GM21360 (cell line): ENCODE data around the gene COX20.
"Not testable (repeated sequence)": the region's sequence is repeated elsewhere in the genome, so short reads cannot be mapped to it uniquely, and the experiment has no call there.

Source experiments
- ATAC-seq: cut with Tn5 transposase; IDR thresholded peaks from one replicate; pipeline ENCODE4 v1.9.1; 2021; ENCODE audit warnings: mild to moderate bottlenecking, moderate library complexity; ENCODE audit not compliant: unreplicated experiment

Gene COX20, protein sequence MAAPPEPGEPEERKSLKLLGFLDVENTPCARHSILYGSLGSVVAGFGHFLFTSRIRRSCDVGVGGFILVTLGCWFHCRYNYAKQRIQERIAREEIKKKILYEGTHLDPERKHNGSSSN

GRCh38 chr1:244835276-244836134 lies at the start of gene COX20:
TSS of gene COX20 (plus strand) at chr1:244835658. CDS start at chr1:244835715, 57 bp downstream.
- ATAC-seq = peak; percentile 51

DNA sequence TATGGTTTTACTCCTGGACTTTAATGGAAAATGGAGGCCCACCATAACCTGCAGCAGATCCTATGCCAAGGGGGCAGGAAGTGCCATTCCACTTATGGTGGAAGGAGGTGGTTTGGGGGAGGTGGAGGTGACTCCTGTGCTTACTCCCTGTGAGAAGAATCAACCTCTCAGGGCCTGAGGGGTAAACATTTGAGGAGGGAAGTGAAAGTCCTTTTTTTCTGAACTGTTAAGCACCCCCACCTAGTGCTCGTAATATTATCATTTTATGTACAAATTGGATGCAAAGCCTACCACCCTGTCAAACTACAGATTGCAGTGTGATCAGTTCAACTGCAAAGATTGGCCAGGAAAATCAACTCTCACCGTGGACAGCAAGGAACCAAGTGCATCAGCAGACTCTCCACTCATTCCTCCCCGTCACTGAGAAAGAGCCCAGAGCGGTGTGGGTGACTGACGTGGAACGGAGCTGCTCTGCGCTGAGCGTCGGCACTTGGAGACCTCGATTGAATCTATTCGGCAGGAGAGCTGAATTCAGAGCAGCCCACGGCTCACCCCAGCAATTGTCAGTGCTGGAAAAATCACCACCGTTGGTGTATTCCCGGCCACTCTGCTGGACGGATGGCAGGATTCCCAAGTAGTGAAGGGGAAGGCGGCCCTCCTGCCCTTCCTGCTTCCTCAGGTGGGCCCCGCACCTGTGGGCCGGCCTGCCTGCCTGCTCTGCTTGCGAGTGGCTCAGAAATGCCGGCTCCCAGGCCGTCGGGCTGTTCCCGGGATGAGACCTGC lies 46.8 kb upstream of the COX20 start:
- no peak for ATAC-seq

DNA sequence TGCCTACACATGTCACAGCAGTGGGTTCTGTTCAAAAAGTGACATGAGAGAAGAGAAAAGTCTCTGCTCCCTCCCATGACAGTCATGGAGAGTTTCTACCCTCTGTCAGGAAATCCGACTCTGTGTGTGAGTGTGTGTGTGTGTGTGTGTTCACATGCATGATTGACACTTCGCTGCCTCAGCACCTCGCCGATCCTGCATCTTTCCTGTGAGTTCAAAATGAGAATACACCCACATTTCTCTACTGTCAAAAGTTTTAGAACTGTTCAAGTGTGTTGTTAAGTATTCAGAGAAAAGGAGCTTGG lies 46.2 kb upstream of the COX20 start:
- no peak for ATAC-seq

DNA sequence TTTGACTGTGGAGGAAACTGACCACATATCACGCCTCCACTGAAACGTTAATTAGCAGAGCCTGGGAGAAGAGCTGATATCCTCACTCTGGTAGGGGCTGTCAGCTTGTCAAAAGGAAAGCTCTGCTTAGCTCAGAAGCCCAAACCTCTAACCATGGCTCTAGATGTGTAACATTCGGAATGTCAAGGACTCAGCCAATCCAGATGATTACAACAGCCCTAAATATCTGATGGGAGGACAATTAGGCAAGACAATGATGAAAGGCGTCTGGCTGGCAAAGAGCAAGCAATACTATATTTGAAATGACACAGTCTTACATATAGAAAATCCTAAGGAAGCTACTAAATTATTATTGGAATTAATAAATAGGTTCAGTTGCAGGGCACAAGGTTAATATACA lies 45.7 kb upstream of the COX20 start:
- ATAC-seq = no peak

DNA sequence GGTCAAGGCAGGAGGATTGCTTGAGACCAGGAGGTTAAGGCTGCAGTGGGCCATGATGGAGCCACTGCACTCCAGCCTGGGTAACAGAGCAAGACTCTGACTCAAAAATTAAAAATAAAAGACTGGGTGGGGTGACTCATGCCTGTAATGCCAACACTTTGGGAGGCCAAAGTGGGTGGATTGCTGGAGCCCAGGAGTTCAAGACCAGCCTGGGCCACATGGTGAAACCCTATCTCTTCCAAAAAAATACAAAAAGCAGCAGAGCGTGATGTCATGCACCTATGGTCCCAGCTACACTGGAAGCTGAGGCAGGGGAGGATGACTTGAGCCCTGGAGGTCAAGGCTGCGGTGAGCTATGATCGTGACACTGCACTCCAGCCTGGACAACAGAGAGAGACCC lies 44.4 kb upstream of the COX20 start:
- no peak for ATAC-seq

- ATAC-seq = no peak
These were observed 43.1 kb upstream of the COX20 start for GRCh38 chr1:244792188-244792850.

- no peak for ATAC-seq
These were observed 41.4 kb upstream of the COX20 start for GRCh38 chr1:244794071-244794470.

DNA sequence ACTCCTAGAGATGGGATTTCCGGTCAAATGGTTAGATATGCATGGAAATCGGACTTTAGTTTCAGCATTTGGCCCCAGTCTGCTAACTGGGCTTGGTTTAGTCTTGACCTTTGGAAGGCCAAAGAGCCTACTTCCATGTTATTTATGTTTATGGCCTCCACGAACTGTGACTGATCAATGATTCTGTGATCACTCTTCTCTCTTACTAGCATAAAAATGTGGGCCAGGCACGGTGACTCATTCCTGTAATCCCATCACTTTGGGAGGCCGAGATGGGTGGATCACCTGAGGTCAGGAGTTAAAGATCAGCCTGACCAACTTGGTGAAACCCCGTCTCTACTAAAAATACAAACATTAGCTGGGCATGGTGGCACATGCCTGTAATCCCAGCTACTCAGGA lies 40.9 kb upstream of the COX20 start:
- not testable (repeated sequence) for ATAC-seq

DNA sequence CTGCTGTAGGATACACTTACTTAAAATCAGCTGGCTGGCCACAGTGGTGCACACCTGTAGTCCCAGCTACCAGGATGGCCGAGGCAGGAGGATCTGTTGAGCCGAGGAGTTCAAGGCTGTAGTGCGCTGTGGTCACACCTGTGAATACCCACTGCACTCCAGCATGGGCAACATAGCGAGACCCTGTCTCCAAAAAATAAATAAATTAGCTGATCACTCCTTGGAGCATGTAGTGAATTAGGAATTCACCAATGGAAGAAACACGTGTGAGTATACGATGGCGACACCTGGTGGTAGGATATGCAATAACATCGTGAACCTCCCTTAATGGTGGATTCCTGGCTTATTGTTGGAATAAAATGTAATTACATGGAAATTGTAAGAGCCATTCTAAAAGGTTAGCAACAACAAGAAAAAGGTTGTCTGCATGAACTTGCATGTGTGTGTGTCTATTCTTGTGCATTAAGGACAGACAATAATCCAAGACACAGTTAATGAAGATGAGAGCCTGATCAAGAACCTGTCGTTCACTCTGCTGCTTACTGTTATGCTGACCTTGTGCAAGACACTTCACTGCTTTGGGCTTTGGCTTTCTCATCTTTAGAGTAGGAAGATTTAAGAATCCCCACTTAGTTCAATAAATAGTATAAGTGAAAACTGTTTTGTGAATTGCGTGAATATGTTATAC lies 38.6 kb upstream of the COX20 start:
- no peak for ATAC-seq

DNA sequence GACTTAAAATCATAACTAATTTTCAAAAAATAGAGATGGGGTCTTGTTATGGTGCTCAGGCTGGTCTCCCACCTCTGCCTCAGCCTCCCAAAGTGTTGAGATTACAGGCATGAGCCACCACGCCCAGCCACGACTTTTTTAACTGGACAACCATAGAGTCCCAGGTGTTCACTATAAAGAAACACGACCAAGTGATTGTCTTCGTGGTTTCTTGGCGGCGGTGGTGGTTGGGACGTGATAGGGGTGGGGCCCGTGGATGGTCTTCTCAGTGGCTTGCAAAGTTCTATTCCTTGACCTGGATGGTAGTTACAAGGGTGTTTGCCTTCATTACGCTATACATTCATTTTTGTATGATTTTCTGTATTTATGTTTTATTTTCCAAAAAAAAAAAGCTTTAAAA lies 34.6 kb upstream of the COX20 start:
- ATAC-seq = no peak

DNA sequence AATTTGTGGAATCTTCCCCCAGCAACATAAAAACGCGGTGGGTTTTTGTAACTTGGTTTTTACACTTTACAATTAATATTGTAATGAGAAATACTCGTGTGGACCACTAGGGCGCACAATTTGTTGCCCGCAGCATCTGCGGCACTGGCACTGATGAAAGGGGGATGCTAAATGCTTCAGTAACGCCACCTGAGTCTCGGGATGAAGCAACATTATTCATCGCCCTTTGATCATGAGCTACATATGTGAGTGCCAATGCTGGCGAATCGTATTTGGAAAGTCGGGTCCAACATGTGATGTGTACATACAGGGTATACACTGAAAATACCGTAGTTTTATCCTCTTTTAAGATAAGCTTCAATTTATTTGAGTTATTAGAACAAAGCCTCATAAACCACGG lies 34.2 kb upstream of the COX20 start:
- ATAC-seq = no peak

DNA sequence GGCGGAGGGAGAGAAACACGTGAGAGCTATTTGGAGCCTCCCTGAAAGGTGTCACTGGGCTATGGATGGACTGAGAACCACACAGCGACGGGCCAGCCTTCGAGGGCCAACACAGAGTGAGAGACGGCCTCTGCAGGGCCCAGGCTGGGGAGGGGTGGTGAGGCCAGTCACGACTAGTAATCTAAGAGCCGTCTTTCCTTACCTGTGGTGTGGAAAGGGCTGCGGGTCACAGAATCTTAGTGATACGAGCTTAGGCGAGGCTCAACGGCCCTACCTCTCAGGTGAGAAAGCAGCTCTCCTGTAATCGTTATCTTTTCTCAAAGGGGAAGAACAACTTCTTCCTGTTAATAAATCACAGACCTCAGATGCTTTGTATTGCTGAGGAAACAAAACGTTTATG lies 33.4 kb upstream of the COX20 start:
- no peak for ATAC-seq

GRCh38 chr1:244802556-244803239 lies 32.8 kb upstream of the COX20 start:
- no peak for ATAC-seq

- ATAC-seq = no peak
These were observed 30.6 kb upstream of the COX20 start for GRCh38 chr1:244804841-244805240.

- no peak for ATAC-seq
These were observed 28.3 kb upstream of the COX20 start for GRCh38 chr1:244807138-244807537.

GRCh38 chr1:244810221-244810620 lies 25.2 kb upstream of the COX20 start:
- ATAC-seq = no peak

- ATAC-seq = no peak
These were observed 22.1 kb upstream of the COX20 start for GRCh38 chr1:244813327-244813726.

GRCh38 chr1:244815600-244816099 lies 19.8 kb upstream of the COX20 start:
- no peak for ATAC-seq

DNA sequence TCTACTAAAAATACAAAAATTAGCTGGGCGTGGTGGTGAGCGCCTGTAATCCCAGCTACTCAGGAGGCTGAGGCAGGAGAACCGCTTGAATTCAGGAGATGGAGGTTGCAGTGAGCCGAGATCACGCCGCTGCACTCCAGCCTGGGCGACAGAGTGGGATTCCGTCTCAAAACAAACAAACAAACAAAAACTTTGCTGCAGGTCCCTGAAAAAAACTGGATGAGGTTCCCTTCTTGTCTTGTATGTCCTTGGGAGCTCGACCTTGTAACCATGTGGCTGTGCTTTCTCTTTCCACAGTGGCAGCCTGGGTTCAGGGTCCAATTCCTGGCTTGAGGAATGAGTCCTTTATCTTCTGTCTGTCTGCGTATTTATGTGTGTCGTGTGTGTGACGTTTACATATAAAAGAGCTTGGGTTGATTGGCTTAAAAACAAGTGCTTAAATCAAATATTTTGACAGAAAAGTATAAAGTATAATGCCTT lies 18.0 kb upstream of the COX20 start:
- ATAC-seq = no peak

GRCh38 chr1:244820131-244820530 lies 15.3 kb upstream of the COX20 start:
- ATAC-seq = no peak
